GM12873 (cell line): ENCODE results near the gene LEO1.

Source experiments
- TF ChIP-seq, protein P1 (sequence below): IDR thresholded peaks from 2 replicates; pipeline ENCODE4 v1.5.1; 2012; ENCODE audit warnings: low read depth, mild to moderate bottlenecking, moderate library complexity, low read length, control low read depth; ENCODE audit not compliant: insufficient read depth; ENCODE audit errors: missing control alignments

Gene LEO1

DNA sequence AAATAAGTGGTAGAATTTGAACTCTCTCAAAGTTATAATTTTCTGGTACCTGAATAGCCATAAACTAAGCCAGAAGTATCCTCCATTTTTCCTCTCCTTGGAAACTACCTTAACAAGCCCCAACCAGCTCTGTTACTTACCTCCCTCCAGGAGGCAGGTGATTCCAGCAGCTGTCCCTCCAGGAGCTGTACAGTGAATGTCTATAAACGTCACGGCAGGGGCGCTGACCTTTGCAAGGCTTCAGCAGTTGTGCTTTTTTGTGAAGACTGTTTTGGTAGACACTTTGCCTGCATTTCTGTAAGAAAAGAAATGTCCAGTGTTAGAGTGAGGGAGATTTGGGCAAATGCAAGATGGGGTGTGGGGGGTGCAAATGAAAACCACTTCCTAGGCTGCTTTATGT lies 67.2 kb downstream of the LEO1 start:
- TF ChIP-seq, protein P1, sequence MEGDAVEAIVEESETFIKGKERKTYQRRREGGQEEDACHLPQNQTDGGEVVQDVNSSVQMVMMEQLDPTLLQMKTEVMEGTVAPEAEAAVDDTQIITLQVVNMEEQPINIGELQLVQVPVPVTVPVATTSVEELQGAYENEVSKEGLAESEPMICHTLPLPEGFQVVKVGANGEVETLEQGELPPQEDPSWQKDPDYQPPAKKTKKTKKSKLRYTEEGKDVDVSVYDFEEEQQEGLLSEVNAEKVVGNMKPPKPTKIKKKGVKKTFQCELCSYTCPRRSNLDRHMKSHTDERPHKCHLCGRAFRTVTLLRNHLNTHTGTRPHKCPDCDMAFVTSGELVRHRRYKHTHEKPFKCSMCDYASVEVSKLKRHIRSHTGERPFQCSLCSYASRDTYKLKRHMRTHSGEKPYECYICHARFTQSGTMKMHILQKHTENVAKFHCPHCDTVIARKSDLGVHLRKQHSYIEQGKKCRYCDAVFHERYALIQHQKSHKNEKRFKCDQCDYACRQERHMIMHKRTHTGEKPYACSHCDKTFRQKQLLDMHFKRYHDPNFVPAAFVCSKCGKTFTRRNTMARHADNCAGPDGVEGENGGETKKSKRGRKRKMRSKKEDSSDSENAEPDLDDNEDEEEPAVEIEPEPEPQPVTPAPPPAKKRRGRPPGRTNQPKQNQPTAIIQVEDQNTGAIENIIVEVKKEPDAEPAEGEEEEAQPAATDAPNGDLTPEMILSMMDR = no peak

- TF ChIP-seq, protein P1 = no peak
These were observed 82.1 kb downstream of the LEO1 start for GRCh38 chr15:51889486-51889885.

GRCh38 chr15:51888593-51889195 lies 82.9 kb downstream of the LEO1 start:
- TF ChIP-seq, protein P1 = peak; percentile 58
